HL-60/S4 (cell line): ENCODE results near the gene SLC27A6.
"Not testable (repeated sequence)": the region's sequence is repeated elsewhere in the genome, so short reads cannot be mapped to it uniquely, and the experiment has no call there.

Experiments used
- in situ Hi-C: fragments of 300-500 bp; cut with MboI; formaldehyde crosslinking; loops from 2 replicates; pipeline ENCODE4 v1.14.3; 2022; ENCODE audit warnings: low sequenced_read_pairs

The SLC27A6 gene

GRCh38 chr5:128965011-128965637, at the start of gene SLC27A6:
TSS of gene SLC27A6 (plus strand) at chr5:128965488. CDS start at chr5:128966138, 650 bp downstream.
- in situ Hi-C loops = no loop called here

GRCh38 chr5:128919542-128919941, 45.7 kb upstream of the SLC27A6 start:
- in situ Hi-C loops = no loop called here

- in situ Hi-C loops = no loop called here
Measured at GRCh38 chr5:128920345-128921215, 44.7 kb upstream of the SLC27A6 start.

- in situ Hi-C loops = no loop called here
Measured at GRCh38 chr5:128924299-128924698, 41.0 kb upstream of the SLC27A6 start.

GRCh38 chr5:128925973-128926372, 39.3 kb upstream of the SLC27A6 start:
- in situ Hi-C loops = no loop called here

- in situ Hi-C loops = no loop called here
Measured at GRCh38 chr5:128927644-128928043, 37.6 kb upstream of the SLC27A6 start.

GRCh38 chr5:128932232-128932631, 33.1 kb upstream of the SLC27A6 start:
- in situ Hi-C loops = not testable (repeated sequence)

GRCh38 chr5:128943100-128943499, 22.2 kb upstream of the SLC27A6 start:
- in situ Hi-C loops = not testable (repeated sequence)

- in situ Hi-C loops = no loop called here
Measured at GRCh38 chr5:128949847-128950546, 15.3 kb upstream of the SLC27A6 start.

- in situ Hi-C loops = not testable (repeated sequence)
Measured at GRCh38 chr5:128951301-128951700, 14.0 kb upstream of the SLC27A6 start.

- in situ Hi-C loops = no loop called here
Measured at GRCh38 chr5:128956164-128956563, 9.1 kb upstream of the SLC27A6 start.

GRCh38 chr5:128962211-128962610, 3.1 kb upstream of the SLC27A6 start:
- in situ Hi-C loops = no loop called here

GRCh38 chr5:128965638-128966302, 482 bp downstream of the SLC27A6 start:
- in situ Hi-C loops = no loop called here

GRCh38 chr5:128966375-128966774, 1.1 kb downstream of the SLC27A6 start:
- in situ Hi-C loops = no loop called here

GRCh38 chr5:128966846-128967245, 1.6 kb downstream of the SLC27A6 start:
- in situ Hi-C loops = no loop called here

GRCh38 chr5:128973244-128973643, 8.0 kb downstream of the SLC27A6 start:
- in situ Hi-C loops = no loop called here

- in situ Hi-C loops = no loop called here
Measured at GRCh38 chr5:128974567-128974966, 9.3 kb downstream of the SLC27A6 start.

GRCh38 chr5:128979761-128980160, 14.5 kb downstream of the SLC27A6 start:
- in situ Hi-C loops = no loop called here

- in situ Hi-C loops = no loop called here
Measured at GRCh38 chr5:128980917-128981316, 15.6 kb downstream of the SLC27A6 start.

GRCh38 chr5:128984480-128984879, 19.2 kb downstream of the SLC27A6 start:
- in situ Hi-C loops = no loop called here

- in situ Hi-C loops = no loop called here
Measured at GRCh38 chr5:128988476-128988875, 23.2 kb downstream of the SLC27A6 start.
